HAP-1 (cell line): ENCODE measurements around the gene FBL.
"Not testable (repeated sequence)": the region's sequence is repeated elsewhere in the genome, so short reads cannot be mapped to it uniquely, and the experiment has no call there.

Experiments used
- DNase-seq, 2 experiments: peaks; one replicate each; pipeline ENCODE4 v3.0.0-alpha.2; 2016 to 2020; ENCODE audit warnings: low spot score in 2 of 2
- H3K27me3 ChIP-seq: fragments of 250-450 bp; sonication (Bioruptor Pico); 2 replicates; pipeline ENCODE4 v1.5.1; 2020; ENCODE audit warnings: low read depth, mild to moderate bottlenecking, moderate library complexity
- H3K36me3 ChIP-seq: fragments of 250-450 bp; sonication (Bioruptor Pico); replicated peaks from 2 replicates; pipeline ENCODE4 v1.5.1; 2020; ENCODE audit warnings: mild to moderate bottlenecking
- H3K4me1 ChIP-seq: fragments of 250-450 bp; sonication (Bioruptor Pico); 2 replicates; pipeline ENCODE4 v1.5.1; 2020; ENCODE audit warnings: mild to moderate bottlenecking
- H3K4me3 ChIP-seq: fragments of 250-450 bp; sonication (Bioruptor Pico); 2 replicates; pipeline ENCODE4 v1.5.1; 2020; ENCODE audit warnings: mild to moderate bottlenecking, moderate library complexity
- H3K9me3 ChIP-seq: fragments of 250-450 bp; sonication (Bioruptor Pico); 2 replicates; pipeline ENCODE4 v1.5.1; 2020; ENCODE audit warnings: mild to moderate bottlenecking, moderate library complexity
- in situ Hi-C: fragments of 300-500 bp; cut with MboI; formaldehyde crosslinking; loops from 3 replicates; pipeline ENCODE4 v1.14.3; 2020; ENCODE audit warnings: low sequenced_read_pairs, inconsistent platforms, mixed read lengths

FBL gene

DNA sequence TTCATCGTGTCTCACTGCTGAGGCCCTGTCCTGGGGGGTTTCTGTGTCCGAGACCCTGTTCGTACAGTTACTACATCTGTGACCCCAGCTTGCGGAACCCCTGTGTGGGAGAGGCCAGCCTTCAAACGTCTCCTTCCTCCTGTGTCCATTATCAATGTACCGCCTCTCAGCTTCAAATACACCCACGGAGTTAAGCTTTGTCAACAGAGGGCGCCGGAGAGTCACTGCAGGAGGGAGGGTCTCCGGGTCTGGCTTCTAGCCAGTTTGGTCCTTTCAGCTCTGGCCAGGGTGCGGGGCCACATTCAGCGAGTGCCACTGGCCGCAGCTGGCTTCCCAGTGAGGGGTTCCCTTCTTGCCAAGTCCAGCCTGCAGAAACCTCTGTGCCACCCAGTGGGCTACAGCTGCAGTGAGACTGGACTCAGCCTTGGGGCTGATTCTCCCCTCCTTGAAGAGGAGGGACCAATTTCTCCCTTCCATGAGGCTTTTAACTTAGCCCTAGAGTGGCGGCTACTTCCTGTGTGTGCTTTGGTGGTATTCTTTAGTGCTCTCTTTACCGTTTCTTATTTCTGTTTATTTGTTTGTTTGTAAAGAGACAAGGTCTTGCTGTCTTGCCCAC is 35.4 kb upstream of the FBL start:
- H3K4me3 ChIP-seq, H3K4me1 ChIP-seq, H3K27me3 ChIP-seq, H3K9me3 ChIP-seq, in situ Hi-C loops, H3K36me3 ChIP-seq: not testable (repeated sequence)
- peak; percentile 44 to 79 for DNase-seq

- H3K4me1 ChIP-seq, DNase-seq, H3K27me3 ChIP-seq, H3K4me3 ChIP-seq, H3K36me3 ChIP-seq, H3K9me3 ChIP-seq, in situ Hi-C loops: not testable (repeated sequence)
Observed at GRCh38 chr19:39880241-39880640, 34.1 kb upstream of the FBL start.

GRCh38 chr19:39879796-39880195 is 33.6 kb upstream of the FBL start:
- DNase-seq, H3K36me3 ChIP-seq, H3K4me3 ChIP-seq, H3K4me1 ChIP-seq, H3K9me3 ChIP-seq, H3K27me3 ChIP-seq, in situ Hi-C loops: not testable (repeated sequence)

DNA sequence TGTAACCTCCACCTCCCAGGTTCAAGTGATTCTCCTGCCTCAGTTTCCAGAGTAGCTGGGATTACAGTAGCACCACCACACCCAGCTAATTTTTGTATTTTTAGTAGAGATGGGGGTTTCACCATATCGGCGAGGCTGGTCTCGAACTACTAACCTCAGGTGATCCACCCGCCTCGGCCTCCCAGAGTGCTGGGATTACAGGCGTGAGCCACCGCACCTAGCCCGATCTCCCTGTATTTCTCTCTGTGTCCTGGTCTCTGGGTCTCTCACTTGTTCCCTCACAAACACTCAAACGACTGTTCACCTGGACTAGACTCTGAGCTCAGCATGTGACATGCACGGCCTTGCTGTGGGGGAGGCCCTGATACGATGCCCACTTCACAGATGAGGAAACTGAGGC is 32.7 kb upstream of the FBL start:
- H3K9me3 ChIP-seq, DNase-seq, H3K36me3 ChIP-seq, H3K4me3 ChIP-seq, H3K4me1 ChIP-seq, in situ Hi-C loops, H3K27me3 ChIP-seq: not testable (repeated sequence)

GRCh38 chr19:39878398-39878797 is 32.2 kb upstream of the FBL start:
- Histone ChIP-seq H3K4me3 (no peak overlapping the region), H3K9me3 (no peaks in the 10 kb centered on the region), H3K27me3 (no peaks in the 10 kb centered on the region), H3K4me1 (no peaks in the 10 kb centered on the region), H3K36me3 (no peaks in the 10 kb centered on the region)
- in situ Hi-C loops = no loop called here
- no peak for DNase-seq

DNA sequence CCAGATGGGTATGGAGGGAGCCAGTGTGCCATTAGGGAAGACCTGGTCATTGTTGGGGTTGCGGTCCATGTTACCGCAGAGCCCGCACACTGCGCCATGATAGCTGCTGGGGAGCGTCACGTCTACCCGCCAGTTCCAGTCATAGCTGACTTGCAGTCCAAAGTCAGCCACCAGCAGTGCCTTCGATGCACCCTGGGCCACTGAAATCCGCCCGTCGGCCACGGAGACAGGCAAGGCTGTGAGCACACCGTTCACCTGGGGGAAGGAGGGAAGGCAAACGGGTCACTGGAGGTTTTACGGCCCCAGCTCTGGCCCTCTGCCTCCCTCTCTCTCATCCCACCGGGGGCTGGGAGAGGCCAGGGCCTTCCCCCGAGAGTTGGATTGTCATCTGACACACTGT is 31.8 kb upstream of the FBL start:
- H3K9me3 ChIP-seq, H3K4me1 ChIP-seq, DNase-seq, H3K4me3 ChIP-seq, in situ Hi-C loops, H3K36me3 ChIP-seq, H3K27me3 ChIP-seq: not testable (repeated sequence)

GRCh38 chr19:39877488-39877887 is 31.3 kb upstream of the FBL start:
- in situ Hi-C loops, DNase-seq, H3K4me3 ChIP-seq, H3K9me3 ChIP-seq, H3K27me3 ChIP-seq, H3K4me1 ChIP-seq, H3K36me3 ChIP-seq: not testable (repeated sequence)

GRCh38 chr19:39876486-39876885 is 30.3 kb upstream of the FBL start:
- H3K4me3 ChIP-seq, H3K36me3 ChIP-seq, H3K4me1 ChIP-seq, in situ Hi-C loops, H3K27me3 ChIP-seq, H3K9me3 ChIP-seq, DNase-seq: not testable (repeated sequence)

DNA sequence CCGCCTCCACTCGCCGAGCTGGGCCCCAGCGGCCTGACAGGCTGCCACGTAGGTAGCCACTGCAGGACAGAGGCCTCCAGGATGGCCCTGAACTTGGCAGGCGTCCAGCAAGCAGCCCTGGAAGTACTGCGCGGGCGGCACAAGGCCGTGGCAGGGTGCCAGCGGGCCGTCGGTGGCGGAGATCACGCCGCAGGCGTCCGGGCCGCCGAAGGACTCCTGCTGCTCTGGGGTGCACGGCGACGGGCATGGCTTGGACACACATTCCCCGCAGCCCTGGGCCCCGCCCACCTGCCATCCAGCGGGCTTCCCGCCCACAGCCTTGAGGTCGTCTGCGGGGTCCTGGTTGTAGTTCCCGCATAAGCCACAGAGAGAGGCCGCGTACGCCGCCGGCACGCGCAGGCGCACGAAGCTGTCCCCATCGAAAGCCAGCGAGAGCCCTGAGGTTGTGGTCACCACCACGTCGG is 29.3 kb upstream of the FBL start:
- DNase-seq, H3K4me1 ChIP-seq, H3K4me3 ChIP-seq, H3K36me3 ChIP-seq, in situ Hi-C loops, H3K27me3 ChIP-seq, H3K9me3 ChIP-seq: not testable (repeated sequence)

DNA sequence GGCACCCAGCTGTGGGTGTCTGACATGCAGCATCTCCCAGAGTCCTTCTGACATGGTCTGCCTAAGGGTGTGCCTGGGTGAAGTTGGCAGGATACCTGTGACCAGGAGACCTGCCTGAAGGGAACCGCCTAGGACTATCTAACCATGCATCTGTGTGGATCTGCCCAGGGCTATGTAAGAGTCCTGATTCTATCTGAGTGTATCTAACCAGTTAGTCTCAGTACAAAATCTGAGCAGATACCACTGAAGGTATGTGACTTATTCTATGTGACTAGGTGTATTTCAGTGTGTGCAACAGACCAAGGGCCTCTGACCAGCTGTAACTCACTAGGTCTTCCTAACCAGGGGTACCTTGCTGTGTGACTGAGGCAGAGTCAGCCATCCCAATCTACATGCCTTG is 28.2 kb upstream of the FBL start:
- Histone ChIP-seq H3K9me3 (no peaks in the 10 kb centered on the region), H3K36me3 (no peaks in the 10 kb centered on the region), H3K27me3 (no peaks in the 10 kb centered on the region), H3K4me1 (no peaks in the 10 kb centered on the region), H3K4me3 (no peak overlapping the region)
- DNase-seq = no peak
- in situ Hi-C loops = no loop called here

GRCh38 chr19:39873385-39873784 is 27.2 kb upstream of the FBL start:
- no peaks in the 10 kb centered on the region for H3K36me3 ChIP-seq
- H3K4me3 ChIP-seq = no peak overlapping the region
- in situ Hi-C loops = no loop called here
- H3K27me3 ChIP-seq = no peaks in the 10 kb centered on the region
- no peaks in the 10 kb centered on the region for H3K9me3 ChIP-seq
- DNase-seq = no peak
- H3K4me1 ChIP-seq = no peaks in the 10 kb centered on the region

- Histone ChIP-seq H3K4me1 (no peaks in the 10 kb centered on the region), H3K4me3 (no peak overlapping the region), H3K9me3 (no peaks in the 10 kb centered on the region), H3K27me3 (no peaks in the 10 kb centered on the region), H3K36me3 (no peaks in the 10 kb centered on the region)
- no peak for DNase-seq
- in situ Hi-C loops = no loop called here
Observed at GRCh38 chr19:39871886-39872866, 26.0 kb upstream of the FBL start.

- H3K9me3 ChIP-seq = no peaks in the 10 kb centered on the region
- in situ Hi-C loops = no loop called here
- no peaks in the 10 kb centered on the region for H3K4me1 ChIP-seq
- H3K4me3 ChIP-seq = no peak overlapping the region
- 0 out of 2 replicates have a peak, but pooled peaks cover 2% of the 10 kb centered on the region for H3K27me3 ChIP-seq
- DNase-seq = no peak
- H3K36me3 ChIP-seq = no peaks in the 10 kb centered on the region
Observed at GRCh38 chr19:39871362-39871761, 25.2 kb upstream of the FBL start.

GRCh38 chr19:39870171-39870971 is 24.2 kb upstream of the FBL start:
- DNase-seq = no peak
- no peaks in the 10 kb centered on the region for H3K4me1 ChIP-seq
- H3K27me3 ChIP-seq = 0 out of 2 replicates have a peak, but pooled peaks cover 2% of the 10 kb centered on the region
- H3K9me3 ChIP-seq = no peaks in the 10 kb centered on the region
- no peaks in the 10 kb centered on the region for H3K36me3 ChIP-seq
- no peak overlapping the region for H3K4me3 ChIP-seq
- in situ Hi-C loops = no loop called here
